Neural crest cell (in vitro differentiated cells): Measurements from ENCODE around the gene ZFYVE26. TPM values are rescaled to one million over a fixed set of nuclear protein-coding genes. Genes with fewer than 3 reads are reported as not detected.

Experiments used
- DNase-seq: peaks from one replicate; pipeline ENCODE4 v3.0.0; 2021; ENCODE audit warnings: low read depth, mixed read lengths, low spot score
- H3K27ac Mint-ChIP-seq: one replicate; pipeline ENCODE4 v1.8.0; 2021; ENCODE audit warnings: mild to moderate bottlenecking, mixed read lengths; ENCODE audit not compliant: unreplicated experiment
- H3K27me3 Mint-ChIP-seq: 2 replicates; pipeline ENCODE4 v1.8.0; 2021; ENCODE audit warnings: low read depth, mild to moderate bottlenecking, mixed read lengths
- H3K36me3 Mint-ChIP-seq: 2 replicates; pipeline ENCODE4 v1.8.0; 2021; ENCODE audit warnings: low read depth, mild to moderate bottlenecking, mixed read lengths
- H3K4me1 Mint-ChIP-seq: 2 replicates; pipeline ENCODE4 v1.8.0; 2021; ENCODE audit warnings: mixed read lengths
- H3K4me3 Mint-ChIP-seq: one replicate; pipeline ENCODE4 v1.8.0; 2021; ENCODE audit warnings: mild to moderate bottlenecking, mixed read lengths
- H3K9me3 Mint-ChIP-seq: 2 replicates; pipeline ENCODE4 v1.8.0; 2021; ENCODE audit warnings: mixed read lengths
- CTCF ChIP-seq: fragments of 200-600 bp; sonication (generic); conservative IDR thresholded peaks from 2 replicates; pipeline ENCODE4 v1.5.0; 2021; ENCODE audit warnings: antibody characterized with exemption, mild to moderate bottlenecking
- total RNA-seq: library from RNA; stranded (reverse); gene quantifications from 2 replicates; pipeline ENCODE4 v1.2.1, GENCODE V29; 2021

The ZFYVE26 gene
- total RNA-seq, 1 donor from 2014 or later = 24.3 TPM

- H3K9me3 Mint-ChIP-seq = peaks cover 7% of the 10 kb centered on the region
Observed at GRCh38 chr14:67853715-67854114, 37.3 kb upstream of the ZFYVE26 start.

GRCh38 chr14:67852926-67853604, 36.7 kb upstream of the ZFYVE26 start:
- Mint-ChIP-seq H3K4me1 (no peaks in the 10 kb centered on the region), H3K27me3 (no peaks in the 10 kb centered on the region), H3K4me3 (no peak overlapping the region), H3K9me3 (peaks cover 11% of the 10 kb centered on the region), H3K36me3 (peaks cover 11% of the 10 kb centered on the region), H3K27ac (no peak overlapping the region)
- no peak for DNase-seq
- TF ChIP-seq CTCF = no peak

More at GRCh38 chr14:67853715-67854114, 37.3 kb upstream of the ZFYVE26 start:
- no peaks in the 10 kb centered on the region for H3K27me3 Mint-ChIP-seq
- no peak overlapping the region for H3K4me3 Mint-ChIP-seq
- H3K27ac Mint-ChIP-seq = no peak overlapping the region
- H3K36me3 Mint-ChIP-seq = peaks cover 6% of the 10 kb centered on the region
- DNase-seq = no peak
- H3K4me1 Mint-ChIP-seq = no peaks in the 10 kb centered on the region
- TF ChIP-seq CTCF = no peak

- Mint-ChIP-seq H3K36me3 (peaks cover 11% of the 10 kb centered on the region), H3K27me3 (no peaks in the 10 kb centered on the region), H3K9me3 (peaks cover 14% of the 10 kb centered on the region), H3K4me1 (no peaks in the 10 kb centered on the region), H3K4me3 (no peak overlapping the region), H3K27ac (peak overlapping the region; percentile 43)
- no peak for DNase-seq
- no peak for TF ChIP-seq CTCF
Observed at GRCh38 chr14:67851785-67852410, 35.5 kb upstream of the ZFYVE26 start.

- peaks cover 14% of the 10 kb centered on the region for H3K36me3 Mint-ChIP-seq
- TF ChIP-seq CTCF = no peak
- no peak for DNase-seq
- H3K27ac Mint-ChIP-seq = no peak overlapping the region
- H3K27me3 Mint-ChIP-seq = no peaks in the 10 kb centered on the region
- H3K4me1 Mint-ChIP-seq = no peaks in the 10 kb centered on the region
- peaks cover 17% of the 10 kb centered on the region for H3K9me3 Mint-ChIP-seq
- no peak overlapping the region for H3K4me3 Mint-ChIP-seq
Observed at GRCh38 chr14:67850066-67850830, 33.9 kb upstream of the ZFYVE26 start.

GRCh38 chr14:67846029-67846610, 29.7 kb upstream of the ZFYVE26 start:
- Mint-ChIP-seq H3K4me1 (no peaks in the 10 kb centered on the region), H3K9me3 (peaks cover 20% of the 10 kb centered on the region), H3K36me3 (peaks cover 17% of the 10 kb centered on the region), H3K27ac (no peak overlapping the region), H3K4me3 (no peak overlapping the region), H3K27me3 (no peaks in the 10 kb centered on the region)
- no peak for DNase-seq
- TF ChIP-seq CTCF = no peak
